NOMO-1 (cell line): ENCODE results near the gene OR5M8.

Experiments used
- DNase-seq, 2 experiments: peaks; one replicate each; lab custom pipeline; 2025; ENCODE audit not compliant: unreplicated experiment in 2 of 2; lab: John Stamatoyannopoulos, UW

Gene OR5M8

GRCh38 chr11:56491270-56491669, at the start of gene OR5M8:
Gene OR5M8, minus strand, starts transcription at chr11:56491370. Its CDS starts 0 bp downstream, at chr11:56491370.
- no peak for DNase-seq

GRCh38 chr11:56533054-56533740, 42.0 kb upstream of the OR5M8 start:
- DNase-seq, result no peak

- DNase-seq, result no peak
These were observed 40.7 kb upstream of the OR5M8 start for GRCh38 chr11:56531856-56532255.

- DNase-seq, result no peak
These were observed 30.8 kb upstream of the OR5M8 start for GRCh38 chr11:56522008-56522407.

- no peak for DNase-seq
These were observed 22.1 kb upstream of the OR5M8 start for GRCh38 chr11:56513280-56513679.

- DNase-seq, result no peak
These were observed 18.3 kb upstream of the OR5M8 start for GRCh38 chr11:56509439-56509838.

GRCh38 chr11:56497010-56497409, 5.8 kb upstream of the OR5M8 start:
- no peak for DNase-seq

GRCh38 chr11:56495117-56495516, 3.9 kb upstream of the OR5M8 start:
- no peak for DNase-seq

- no peak for DNase-seq
These were observed 4.4 kb downstream of the OR5M8 start for GRCh38 chr11:56486801-56487200.

GRCh38 chr11:56474729-56475235, 16.4 kb downstream of the OR5M8 start:
- DNase-seq, result no peak

GRCh38 chr11:56473252-56473651, 17.9 kb downstream of the OR5M8 start, which contains the start of gene OR5M3:
Gene OR5M3, minus strand, starts transcription at chr11:56473352. Its CDS starts 2,855 bp downstream, at chr11:56470497.
- no peak for DNase-seq

- no peak for DNase-seq
These were observed 34.1 kb downstream of the OR5M8 start for GRCh38 chr11:56457076-56457475.

GRCh38 chr11:56453521-56453920, 37.6 kb downstream of the OR5M8 start:
- no peak for DNase-seq
